ENCODE data around the gene TAS1R1. TPM values are rescaled to one million over a fixed set of nuclear protein-coding genes. Genes with fewer than 3 reads are reported as not detected.
A peak's percentile ranks its signal among the peaks of the same experiment; 100 is the strongest.

Gene TAS1R1
- total RNA-seq, 1 donor from 2014 or later = not detected

DNA sequence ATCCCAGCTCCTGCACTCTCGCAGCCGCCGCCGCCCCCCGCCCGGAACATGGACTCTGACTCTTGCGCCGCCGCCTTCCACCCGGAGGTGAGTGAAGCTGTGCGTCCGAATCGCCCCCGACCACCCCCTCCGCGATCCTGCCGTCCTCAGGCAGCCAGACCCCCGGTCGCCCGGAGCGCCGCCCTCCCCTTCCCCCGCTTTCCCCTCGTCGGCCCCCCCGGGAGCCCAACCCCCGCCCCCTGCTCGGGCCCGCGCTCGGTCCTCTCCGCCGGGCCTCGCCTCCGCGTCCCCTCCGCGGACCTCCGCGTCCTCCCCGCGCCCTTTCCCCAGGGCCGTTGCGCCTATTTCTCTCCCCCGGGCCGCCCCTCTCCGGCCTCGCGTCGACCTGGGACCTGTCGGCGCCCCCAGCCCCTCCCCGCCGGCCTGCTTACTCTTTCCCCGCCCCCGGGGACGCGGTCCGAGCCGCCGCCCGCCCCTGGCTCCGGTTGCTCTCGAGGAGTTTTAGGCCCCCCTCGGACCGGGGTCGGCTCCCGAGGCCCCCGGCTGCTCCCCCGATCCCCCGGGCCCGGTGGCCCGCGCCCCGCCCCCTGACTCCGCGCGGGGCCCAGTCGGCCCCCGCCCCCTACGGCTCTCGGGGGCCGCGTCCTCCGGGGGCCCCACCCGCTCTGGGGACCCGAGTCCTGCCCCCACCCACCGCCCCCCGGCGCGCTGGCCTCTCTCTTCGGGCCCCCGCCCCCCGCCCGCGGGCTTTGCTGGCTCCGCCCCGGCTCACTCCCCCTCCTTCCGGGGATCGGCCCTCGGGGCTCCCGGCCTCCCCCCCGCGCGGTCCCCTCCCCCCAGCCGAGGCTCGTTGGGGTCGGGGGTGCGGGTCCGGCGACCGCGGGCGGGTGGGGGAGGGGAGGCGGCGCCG, 59.2 kb downstream of the TAS1R1 start:
- H3K4me3 ChIP-seq (ENCODE audit: low read depth, low read length) = peak overlapping the region; percentile 67
- TF ChIP-seq, protein P1, sequence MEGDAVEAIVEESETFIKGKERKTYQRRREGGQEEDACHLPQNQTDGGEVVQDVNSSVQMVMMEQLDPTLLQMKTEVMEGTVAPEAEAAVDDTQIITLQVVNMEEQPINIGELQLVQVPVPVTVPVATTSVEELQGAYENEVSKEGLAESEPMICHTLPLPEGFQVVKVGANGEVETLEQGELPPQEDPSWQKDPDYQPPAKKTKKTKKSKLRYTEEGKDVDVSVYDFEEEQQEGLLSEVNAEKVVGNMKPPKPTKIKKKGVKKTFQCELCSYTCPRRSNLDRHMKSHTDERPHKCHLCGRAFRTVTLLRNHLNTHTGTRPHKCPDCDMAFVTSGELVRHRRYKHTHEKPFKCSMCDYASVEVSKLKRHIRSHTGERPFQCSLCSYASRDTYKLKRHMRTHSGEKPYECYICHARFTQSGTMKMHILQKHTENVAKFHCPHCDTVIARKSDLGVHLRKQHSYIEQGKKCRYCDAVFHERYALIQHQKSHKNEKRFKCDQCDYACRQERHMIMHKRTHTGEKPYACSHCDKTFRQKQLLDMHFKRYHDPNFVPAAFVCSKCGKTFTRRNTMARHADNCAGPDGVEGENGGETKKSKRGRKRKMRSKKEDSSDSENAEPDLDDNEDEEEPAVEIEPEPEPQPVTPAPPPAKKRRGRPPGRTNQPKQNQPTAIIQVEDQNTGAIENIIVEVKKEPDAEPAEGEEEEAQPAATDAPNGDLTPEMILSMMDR (conservative IDR thresholded peaks at IDR 0.05; ENCODE audit: low read depth, low read length) = no peak
- DNase-seq (ENCODE audit: low read depth) = no peak

DNA sequence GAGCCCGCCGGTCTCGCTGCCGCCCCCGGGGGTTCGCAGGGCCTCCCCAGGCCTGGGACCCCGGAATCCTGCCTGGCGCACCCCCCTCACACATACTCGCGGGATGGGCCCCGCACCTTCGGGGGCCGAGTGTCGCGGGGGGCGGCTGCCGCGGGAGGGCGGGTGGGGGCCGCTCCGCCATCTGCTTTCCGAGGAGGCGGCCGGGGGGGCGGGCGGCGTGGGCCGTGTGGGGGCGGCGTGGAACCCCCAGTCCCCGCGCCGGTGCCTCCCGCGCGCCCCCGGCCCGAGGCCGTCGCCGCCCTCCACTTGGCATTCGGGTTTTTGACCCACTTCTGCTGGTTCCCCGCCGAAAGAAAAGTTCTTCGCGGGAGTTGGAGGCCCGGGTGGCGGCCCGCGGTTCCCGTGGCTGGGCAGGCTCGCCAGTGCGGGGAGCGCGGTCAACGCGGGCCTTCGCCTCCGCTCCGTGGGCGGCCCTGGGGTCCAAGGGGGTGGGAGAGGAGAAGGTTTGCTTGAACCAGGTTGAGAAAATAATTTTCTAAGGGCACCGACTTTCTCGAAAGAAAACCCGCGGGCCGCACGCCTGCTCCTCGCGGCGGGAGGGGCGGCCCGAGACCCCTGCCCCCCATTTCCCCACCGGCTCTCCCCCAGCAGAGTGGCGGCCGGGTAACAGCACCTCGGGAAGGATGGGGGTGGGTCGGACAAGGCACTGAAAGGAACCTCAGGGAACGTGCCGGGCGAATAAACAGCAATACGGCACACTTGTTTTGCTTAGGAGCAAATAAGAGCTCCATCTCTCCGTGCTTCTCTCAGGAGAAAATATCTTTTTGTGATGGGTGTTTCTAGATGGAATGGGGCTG, 60.0 kb downstream of the TAS1R1 start:
- TF ChIP-seq, protein P1 (conservative IDR thresholded peaks at IDR 0.05; ENCODE audit: low read depth, low read length) = no peak
- DNase-seq (ENCODE audit: low read depth) = no peak
- H3K4me3 ChIP-seq (ENCODE audit: low read depth, low read length) = peak overlapping the region; percentile 67

DNA sequence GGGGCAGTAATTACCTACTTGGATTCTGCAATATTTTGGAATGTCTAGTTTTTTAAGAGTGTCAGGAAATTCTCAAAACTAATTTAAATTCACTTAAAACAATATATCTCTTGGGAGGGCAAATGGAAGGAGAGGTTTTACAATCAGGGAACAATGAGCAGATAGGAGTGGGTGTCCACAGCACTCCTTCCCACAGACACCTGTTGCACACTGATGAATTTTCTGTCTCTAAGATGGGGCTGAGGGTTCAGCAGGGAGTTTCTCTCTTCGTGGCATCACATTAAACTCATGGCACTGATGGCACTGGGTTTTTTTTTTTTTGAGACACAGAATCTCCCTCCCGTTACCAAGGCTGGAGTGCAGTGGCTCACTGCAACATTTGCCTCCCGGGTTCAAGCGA, 63.9 kb downstream of the TAS1R1 start:
- H3K4me3 ChIP-seq (ENCODE audit: low read depth, low read length) = no peak overlapping the region
- DNase-seq (ENCODE audit: low read depth) = no peak
- TF ChIP-seq, protein P1 (conservative IDR thresholded peaks at IDR 0.05; ENCODE audit: low read depth, low read length) = no peak

DNA sequence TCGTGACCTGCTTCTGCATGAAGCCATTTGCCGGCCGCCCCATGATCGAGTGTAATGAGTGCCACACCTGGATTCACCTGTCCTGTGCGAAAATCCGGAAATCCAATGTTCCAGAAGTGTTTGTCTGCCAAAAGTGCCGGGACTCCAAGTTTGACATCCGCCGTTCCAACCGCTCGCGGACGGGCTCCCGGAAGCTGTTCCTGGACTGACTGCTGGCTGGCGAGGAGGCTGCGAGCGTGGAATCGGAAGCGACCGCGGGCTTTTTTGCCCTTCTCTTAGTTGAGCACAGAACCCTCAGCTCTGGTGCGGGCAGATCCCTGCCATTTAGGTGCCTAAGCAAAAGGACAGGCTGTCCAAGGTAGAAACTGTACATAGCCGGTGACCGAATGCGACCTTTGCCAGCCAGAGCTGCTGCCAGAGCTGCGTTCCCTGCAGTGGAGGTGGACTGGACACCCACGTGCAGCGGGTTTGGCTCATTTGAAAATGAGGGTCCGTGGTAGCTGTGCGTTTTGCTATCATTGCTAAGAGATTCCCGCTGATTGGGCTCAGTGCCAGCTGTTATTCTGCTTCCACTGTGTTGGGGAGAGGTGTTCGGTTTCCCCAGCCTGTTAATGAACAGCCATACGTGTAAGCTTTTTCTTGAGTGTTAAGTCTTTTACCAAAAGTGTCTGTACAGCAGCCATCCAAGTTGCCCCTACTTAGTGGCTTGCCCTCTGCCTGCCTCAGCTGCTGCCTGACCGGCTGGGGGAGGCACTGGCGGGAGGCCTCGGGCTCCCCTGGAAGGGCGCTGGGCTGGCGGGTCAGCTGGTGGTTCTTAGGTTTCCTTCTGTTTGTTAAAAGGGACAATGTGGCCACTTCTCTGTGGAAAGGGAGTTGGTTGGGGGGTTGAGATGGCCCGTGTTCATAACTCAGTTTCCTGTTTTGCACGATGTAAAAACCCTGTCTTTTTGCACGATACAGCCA, 66.6 kb downstream of the TAS1R1 start:
- no peak overlapping the region for H3K4me3 ChIP-seq (ENCODE audit: low read depth, low read length)
- DNase-seq (ENCODE audit: low read depth) = no peak
- TF ChIP-seq, protein P1 (conservative IDR thresholded peaks at IDR 0.05; ENCODE audit: low read depth, low read length) = no peak

DNA sequence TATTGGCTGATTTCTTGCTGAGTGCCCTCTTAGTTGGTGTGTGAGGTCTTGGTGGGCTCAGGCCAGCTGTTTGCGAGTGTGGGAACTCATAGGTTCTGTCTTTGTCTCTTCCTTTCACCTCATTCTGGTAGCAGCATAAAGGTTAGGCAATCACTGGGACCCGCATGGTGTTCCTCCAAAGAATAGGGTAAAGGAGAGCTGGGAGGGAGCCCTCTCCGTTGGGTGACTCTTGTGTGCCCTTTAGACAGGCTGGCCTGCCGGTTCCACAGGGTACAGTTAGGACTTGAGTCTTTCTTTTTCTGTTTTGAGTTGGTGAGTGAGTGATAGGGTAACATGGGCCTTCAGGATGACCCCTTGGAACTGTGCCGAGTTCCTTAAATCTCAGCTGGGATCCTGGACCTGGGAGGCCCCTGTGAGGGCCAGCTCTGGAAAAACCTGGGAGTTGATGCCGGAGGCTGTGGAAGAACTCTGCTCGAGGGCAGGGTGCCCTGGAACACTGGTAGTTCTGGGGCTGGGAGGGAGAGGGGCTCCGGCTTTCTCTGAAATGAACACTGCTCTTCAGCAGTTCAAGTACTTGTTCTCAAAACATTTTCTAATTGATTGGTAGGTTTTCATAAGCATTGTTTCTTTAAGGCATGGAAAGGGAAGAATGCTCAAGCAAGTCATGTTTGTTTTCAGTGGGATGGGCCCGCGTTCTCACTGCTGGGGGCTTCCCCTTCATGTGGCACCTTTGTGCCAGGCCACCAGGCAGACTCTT, 67.5 kb downstream of the TAS1R1 start:
- no peak overlapping the region for H3K4me3 ChIP-seq (ENCODE audit: low read depth, low read length)
- no peak for DNase-seq (ENCODE audit: low read depth)
- TF ChIP-seq, protein P1 (conservative IDR thresholded peaks at IDR 0.05; ENCODE audit: low read depth, low read length) = no peak

Measured in epithelial cell of proximal tubule (primary cell).